WTC11 (cell line): ENCODE measurements around the gene AGAP1. TPM values are rescaled to one million over a fixed set of nuclear protein-coding genes. Genes with fewer than 3 reads are reported as not detected.

Experiments used
- ATAC-seq: fragments of 200-7000 bp; cut with Tn5 transposase; 2 replicates; pipeline ENCODE4 v1.10.0; 2021; ENCODE audit warnings: mild to moderate bottlenecking, moderate library complexity
- CTCF ChIA-PET: fragments of 300-600 bp; sonication (Branson Sonifier 250); formaldehyde crosslinking; loops from one replicate; lab custom pipeline; 2021; ENCODE audit warnings: antibody characterized with exemption; lab: Charles Lee
- POLR2A ChIA-PET: fragments of 350-600 bp; sonication (Branson Sonifier 250); formaldehyde crosslinking; loops from one replicate; lab custom pipeline; 2021; ENCODE audit warnings: antibody characterized with exemption; lab: Charles Lee
- DNase-seq: peaks from one replicate; pipeline ENCODE4 v3.0.0; 2021; ENCODE audit warnings: low spot score
- H3K27ac Mint-ChIP-seq: 2 replicates; pipeline ENCODE4 v1.8.0; 2021; ENCODE audit warnings: mixed read lengths
- H3K27me3 Mint-ChIP-seq: 2 replicates; pipeline ENCODE4 v1.8.0; 2021; ENCODE audit warnings: low read depth, mild to moderate bottlenecking, moderate library complexity, mixed read lengths
- H3K36me3 Mint-ChIP-seq: 2 replicates; pipeline ENCODE4 v1.8.0; 2021; ENCODE audit warnings: mixed read lengths
- H3K4me1 Mint-ChIP-seq: 2 replicates; pipeline ENCODE4 v1.8.0; 2022; ENCODE audit warnings: mixed read lengths
- H3K4me3 Mint-ChIP-seq: 2 replicates; pipeline ENCODE4 v1.8.0; 2021; ENCODE audit warnings: mild to moderate bottlenecking, moderate library complexity, mixed read lengths
- H3K9me3 Mint-ChIP-seq: 2 replicates; pipeline ENCODE4 v1.8.0; 2021; ENCODE audit warnings: mixed read lengths
- ATF1 ChIP-seq: sonication (generic); formaldehyde crosslinking; IDR thresholded peaks from 2 replicates; pipeline ENCODE4 v1.8.1; 2023; ENCODE audit warnings: mild to moderate bottlenecking, moderate library complexity, missing genetic modification reagents
- CBFB ChIP-seq: sonication (generic); formaldehyde crosslinking; IDR thresholded peaks from 2 replicates; pipeline ENCODE4 v1.8.1; 2022; ENCODE audit warnings: mild to moderate bottlenecking, low read depth, missing genetic modification reagents
- CREB1 ChIP-seq: sonication (generic); formaldehyde crosslinking; IDR thresholded peaks from 2 replicates; pipeline ENCODE4 v1.8.0; 2023; ENCODE audit warnings: mild to moderate bottlenecking, missing genetic modification reagents
- E2F5 ChIP-seq: sonication (generic); formaldehyde crosslinking; IDR thresholded peaks from 2 replicates; pipeline ENCODE4 v1.8.1; 2022; ENCODE audit warnings: mild to moderate bottlenecking, moderate library complexity, missing genetic modification reagents
- GABPB1 ChIP-seq: sonication (generic); formaldehyde crosslinking; IDR thresholded peaks from 2 replicates; pipeline ENCODE4 v1.8.1; 2023; ENCODE audit warnings: mild to moderate bottlenecking, missing genetic modification reagents
- IRF2 ChIP-seq: sonication (generic); formaldehyde crosslinking; IDR thresholded peaks from 2 replicates; pipeline ENCODE4 v1.8.0; 2022; ENCODE audit warnings: low read depth, missing genetic modification reagents, borderline replicate concordance
- MXD4 ChIP-seq: fragments of 250-450 bp; sonication (Bioruptor Pico); IDR thresholded peaks from 2 replicates; pipeline ENCODE4 v1.8.0; 2021; ENCODE audit warnings: mild to moderate bottlenecking, moderate library complexity, borderline replicate concordance
- MYBL2 ChIP-seq: sonication (generic); formaldehyde crosslinking; IDR thresholded peaks from 2 replicates; pipeline ENCODE4 v1.8.1; 2023; ENCODE audit warnings: mild to moderate bottlenecking, moderate library complexity, missing genetic modification reagents
- NFE2L1 ChIP-seq: sonication (generic); formaldehyde crosslinking; IDR thresholded peaks from 2 replicates; pipeline ENCODE4 v1.8.1; 2023; ENCODE audit warnings: missing genetic modification reagents
- NFYB ChIP-seq: sonication (generic); formaldehyde crosslinking; conservative IDR thresholded peaks from 2 replicates; pipeline ENCODE4 v1.8.0; 2022; ENCODE audit warnings: low read depth, missing genetic modification reagents
- NR1H2 ChIP-seq: sonication (generic); formaldehyde crosslinking; IDR thresholded peaks from 2 replicates; pipeline ENCODE4 v1.9.0; 2021; ENCODE audit warnings: mild to moderate bottlenecking, moderate library complexity, missing genetic modification reagents
- SMAD3 ChIP-seq: sonication (generic); formaldehyde crosslinking; IDR thresholded peaks from 2 replicates; pipeline ENCODE4 v1.8.0; 2022; ENCODE audit warnings: missing genetic modification reagents, mild to moderate bottlenecking, borderline replicate concordance
- ZNF232 ChIP-seq: sonication (generic); formaldehyde crosslinking; IDR thresholded peaks from 2 replicates; pipeline ENCODE4 v1.8.0; 2022; ENCODE audit warnings: mild to moderate bottlenecking, missing genetic modification reagents
- ZNF416 ChIP-seq: fragments of 250-450 bp; sonication (Bioruptor Pico); IDR thresholded peaks from 2 replicates; pipeline ENCODE4 v1.9.0; 2021; ENCODE audit warnings: mild to moderate bottlenecking, inconsistent platforms
- total RNA-seq: library from RNA; stranded (reverse); gene quantifications from 3 replicates; pipeline ENCODE4 v1.2.3, GENCODE V29; 2021
- TF ChIP-seq, protein P1 (sequence below): sonication (generic); formaldehyde crosslinking; IDR thresholded peaks from 2 replicates; pipeline ENCODE4 v1.8.0; 2023; ENCODE audit warnings: mild to moderate bottlenecking, missing genetic modification reagents
- TF ChIP-seq, protein P2 (sequence below): sonication (generic); formaldehyde crosslinking; IDR thresholded peaks from 2 replicates; pipeline ENCODE4 v1.8.1; 2023; ENCODE audit warnings: mild to moderate bottlenecking, missing genetic modification reagents
- TF ChIP-seq, protein P3 (sequence below): sonication (generic); formaldehyde crosslinking; IDR thresholded peaks from 2 replicates; pipeline ENCODE4 v1.8.1; 2022; ENCODE audit warnings: missing genetic modification reagents, borderline replicate concordance
- TF ChIP-seq, protein P4 (sequence below): sonication (generic); formaldehyde crosslinking; IDR thresholded peaks from 2 replicates; pipeline ENCODE4 v1.8.1; 2023; ENCODE audit warnings: mild to moderate bottlenecking, missing genetic modification reagents, moderate library complexity
- TF ChIP-seq, protein P5 (sequence below): fragments of 250-450 bp; sonication (Bioruptor Pico); IDR thresholded peaks from 2 replicates; pipeline ENCODE4 v1.9.0; 2021; ENCODE audit warnings: mild to moderate bottlenecking

Gene AGAP1
- total RNA-seq, 1 experiment from 2014 or later: 49.3 TPM

DNA sequence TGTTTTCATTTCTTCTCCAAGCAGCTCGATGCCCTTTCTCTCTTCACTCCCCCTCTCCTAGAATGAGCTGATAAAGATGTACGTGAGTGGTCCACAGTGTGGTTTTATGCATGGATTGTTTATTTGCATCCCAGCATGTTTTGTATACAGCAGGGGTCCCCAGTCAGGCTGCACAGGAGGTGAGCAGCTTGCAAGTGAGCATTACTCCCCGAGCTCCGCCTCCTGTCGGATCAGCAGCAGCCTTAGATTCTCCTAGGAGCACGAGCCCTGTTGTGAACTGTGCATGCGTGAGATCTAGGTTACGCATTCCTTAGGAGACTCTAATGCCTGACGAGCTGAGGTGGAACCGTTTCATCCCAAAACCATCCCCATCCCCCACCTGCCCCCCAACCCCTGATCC is 262.6 kb downstream of the AGAP1 start (continued):
- TF ChIP-seq, protein P1, sequence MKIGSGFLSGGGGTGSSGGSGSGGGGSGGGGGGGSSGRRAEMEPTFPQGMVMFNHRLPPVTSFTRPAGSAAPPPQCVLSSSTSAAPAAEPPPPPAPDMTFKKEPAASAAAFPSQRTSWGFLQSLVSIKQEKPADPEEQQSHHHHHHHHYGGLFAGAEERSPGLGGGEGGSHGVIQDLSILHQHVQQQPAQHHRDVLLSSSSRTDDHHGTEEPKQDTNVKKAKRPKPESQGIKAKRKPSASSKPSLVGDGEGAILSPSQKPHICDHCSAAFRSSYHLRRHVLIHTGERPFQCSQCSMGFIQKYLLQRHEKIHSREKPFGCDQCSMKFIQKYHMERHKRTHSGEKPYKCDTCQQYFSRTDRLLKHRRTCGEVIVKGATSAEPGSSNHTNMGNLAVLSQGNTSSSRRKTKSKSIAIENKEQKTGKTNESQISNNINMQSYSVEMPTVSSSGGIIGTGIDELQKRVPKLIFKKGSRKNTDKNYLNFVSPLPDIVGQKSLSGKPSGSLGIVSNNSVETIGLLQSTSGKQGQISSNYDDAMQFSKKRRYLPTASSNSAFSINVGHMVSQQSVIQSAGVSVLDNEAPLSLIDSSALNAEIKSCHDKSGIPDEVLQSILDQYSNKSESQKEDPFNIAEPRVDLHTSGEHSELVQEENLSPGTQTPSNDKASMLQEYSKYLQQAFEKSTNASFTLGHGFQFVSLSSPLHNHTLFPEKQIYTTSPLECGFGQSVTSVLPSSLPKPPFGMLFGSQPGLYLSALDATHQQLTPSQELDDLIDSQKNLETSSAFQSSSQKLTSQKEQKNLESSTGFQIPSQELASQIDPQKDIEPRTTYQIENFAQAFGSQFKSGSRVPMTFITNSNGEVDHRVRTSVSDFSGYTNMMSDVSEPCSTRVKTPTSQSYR (CRISPR knock-in tag): no peak
- TF ChIP-seq, all 79 proteins: peak for 0

DNA sequence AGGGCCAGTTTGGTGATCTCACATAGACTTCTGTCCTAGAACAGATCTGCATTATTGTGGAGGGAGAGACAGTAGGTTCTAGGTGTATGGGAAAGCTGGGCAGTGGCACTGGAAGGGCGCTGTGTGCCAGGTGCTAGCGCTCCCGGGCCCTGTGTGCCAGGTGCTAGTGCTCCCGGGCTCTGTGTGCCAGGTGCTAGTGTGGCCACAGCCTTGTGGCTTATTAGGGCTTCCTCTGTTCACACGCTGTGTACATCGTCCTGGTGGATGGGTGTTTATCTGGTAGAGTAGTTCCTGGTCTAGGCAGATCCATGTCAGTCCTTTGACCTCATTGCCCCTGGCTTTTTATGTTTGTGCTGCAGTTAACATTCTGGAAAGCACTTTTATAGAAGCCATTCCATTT is 263.4 kb downstream of the AGAP1 start:
- POLR2A ChIA-PET: no interaction called here
- TF ChIP-seq MYBL2 (no peak), SMAD3 (CRISPR knock-in tag) (no peak)
- H3K27me3 Mint-ChIP-seq: no peaks in the 10 kb centered on the region
- peaks cover 32% of the 10 kb centered on the region for H3K4me1 Mint-ChIP-seq
- CTCF ChIA-PET: interaction anchor here (1.0 to 3.4 kb wide), 4 partner anchors 9 to 118 kb away, joined by 3 to 20 read pairs (median 12); no protein-coding TSS in a partner anchor
- ATAC-seq (no peak), DNase-seq (no peak)
- no peak overlapping the region for H3K27ac Mint-ChIP-seq
- peaks cover 5% of the 10 kb centered on the region for H3K36me3 Mint-ChIP-seq
- H3K9me3 Mint-ChIP-seq: no peaks in the 10 kb centered on the region
- no peak overlapping the region for H3K4me3 Mint-ChIP-seq

DNA sequence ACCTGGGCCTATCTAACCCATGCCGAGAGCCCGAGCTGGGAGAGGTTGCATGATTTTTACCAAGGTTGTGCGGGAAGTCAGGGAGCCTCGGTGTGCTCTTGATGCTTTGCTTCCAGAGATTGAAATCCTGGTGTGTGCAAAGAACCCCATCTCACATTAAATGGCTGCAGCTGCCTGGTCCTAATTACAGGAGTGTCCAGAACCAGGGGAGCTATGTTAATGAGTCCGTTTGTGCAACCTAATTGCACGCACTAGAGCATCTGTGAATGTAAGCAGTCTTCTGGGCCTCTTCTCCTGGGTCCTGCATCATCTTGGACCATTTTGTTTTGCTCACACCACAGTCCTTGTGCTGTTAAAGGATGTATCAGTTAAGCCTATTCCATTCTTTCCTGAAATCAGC is 263.8 kb downstream of the AGAP1 start:
- no peaks in the 10 kb centered on the region for H3K27me3 Mint-ChIP-seq
- DNase-seq: no peak
- ATAC-seq: no peak
- no peak overlapping the region for H3K4me3 Mint-ChIP-seq
- 0 out of 2 replicates have a peak overlapping the region, but pooled peaks have one; percentile 2 for H3K27ac Mint-ChIP-seq
- H3K4me1 Mint-ChIP-seq: peaks cover 31% of the 10 kb centered on the region
- CTCF ChIA-PET: interaction anchor here (1.0 to 3.4 kb wide), 2 partner anchors 9 to 22 kb away, joined by 3 to 20 read pairs; no protein-coding TSS in a partner anchor
- TF ChIP-seq CBFB: no peak
- no peak for TF ChIP-seq CREB1 (CRISPR knock-in tag)
- no peak for TF ChIP-seq E2F5 (CRISPR knock-in tag)
- TF ChIP-seq ZNF416: no peak
- H3K36me3 Mint-ChIP-seq: peaks cover 7% of the 10 kb centered on the region
- no peaks in the 10 kb centered on the region for H3K9me3 Mint-ChIP-seq
- POLR2A ChIA-PET: no interaction called here

GRCh38 chr2:235762832-235763598 is 269.2 kb downstream of the AGAP1 start:
- no peak overlapping the region for H3K4me3 Mint-ChIP-seq
- peaks cover 12% of the 10 kb centered on the region for H3K36me3 Mint-ChIP-seq
- TF ChIP-seq NR1H2 (CRISPR knock-in tag): no peak
- TF ChIP-seq GABPB1 (CRISPR knock-in tag): no peak
- TF ChIP-seq, protein P2, sequence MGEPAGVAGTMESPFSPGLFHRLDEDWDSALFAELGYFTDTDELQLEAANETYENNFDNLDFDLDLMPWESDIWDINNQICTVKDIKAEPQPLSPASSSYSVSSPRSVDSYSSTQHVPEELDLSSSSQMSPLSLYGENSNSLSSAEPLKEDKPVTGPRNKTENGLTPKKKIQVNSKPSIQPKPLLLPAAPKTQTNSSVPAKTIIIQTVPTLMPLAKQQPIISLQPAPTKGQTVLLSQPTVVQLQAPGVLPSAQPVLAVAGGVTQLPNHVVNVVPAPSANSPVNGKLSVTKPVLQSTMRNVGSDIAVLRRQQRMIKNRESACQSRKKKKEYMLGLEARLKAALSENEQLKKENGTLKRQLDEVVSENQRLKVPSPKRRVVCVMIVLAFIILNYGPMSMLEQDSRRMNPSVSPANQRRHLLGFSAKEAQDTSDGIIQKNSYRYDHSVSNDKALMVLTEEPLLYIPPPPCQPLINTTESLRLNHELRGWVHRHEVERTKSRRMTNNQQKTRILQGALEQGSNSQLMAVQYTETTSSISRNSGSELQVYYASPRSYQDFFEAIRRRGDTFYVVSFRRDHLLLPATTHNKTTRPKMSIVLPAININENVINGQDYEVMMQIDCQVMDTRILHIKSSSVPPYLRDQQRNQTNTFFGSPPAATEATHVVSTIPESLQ (CRISPR knock-in tag): no peak
- no peaks in the 10 kb centered on the region for H3K4me1 Mint-ChIP-seq
- POLR2A ChIA-PET: no interaction called here
- H3K27ac Mint-ChIP-seq: no peak overlapping the region
- DNase-seq: no peak
- no peak for ATAC-seq
- CTCF ChIA-PET: interaction anchor here (0.9 kb wide), 1 partner anchor 16 kb away, joined by 4 read pairs; no protein-coding TSS in a partner anchor
- H3K27me3 Mint-ChIP-seq: no peaks in the 10 kb centered on the region
- no peaks in the 10 kb centered on the region for H3K9me3 Mint-ChIP-seq

- H3K4me1 Mint-ChIP-seq: no peaks in the 10 kb centered on the region
- no peak overlapping the region for H3K4me3 Mint-ChIP-seq
- ChIA-PET CTCF (no interaction called here), POLR2A (no interaction called here)
- DNase-seq: no peak
- H3K9me3 Mint-ChIP-seq: no peaks in the 10 kb centered on the region
- peak overlapping the region; percentile 63; the same call in 1 of the 2 replicates for H3K27ac Mint-ChIP-seq
- no peaks in the 10 kb centered on the region for H3K27me3 Mint-ChIP-seq
- H3K36me3 Mint-ChIP-seq: peaks cover 12% of the 10 kb centered on the region
- no peak for ATAC-seq
- TF ChIP-seq ATF1 (CRISPR knock-in tag) (no peak), IRF2 (CRISPR knock-in tag) (no peak), MXD4 (CRISPR knock-in tag) (no peak), ZNF232 (CRISPR knock-in tag) (no peak), NFYB (CRISPR knock-in tag) (no peak), NFE2L1 (CRISPR knock-in tag) (no peak)
- TF ChIP-seq, protein P3, sequence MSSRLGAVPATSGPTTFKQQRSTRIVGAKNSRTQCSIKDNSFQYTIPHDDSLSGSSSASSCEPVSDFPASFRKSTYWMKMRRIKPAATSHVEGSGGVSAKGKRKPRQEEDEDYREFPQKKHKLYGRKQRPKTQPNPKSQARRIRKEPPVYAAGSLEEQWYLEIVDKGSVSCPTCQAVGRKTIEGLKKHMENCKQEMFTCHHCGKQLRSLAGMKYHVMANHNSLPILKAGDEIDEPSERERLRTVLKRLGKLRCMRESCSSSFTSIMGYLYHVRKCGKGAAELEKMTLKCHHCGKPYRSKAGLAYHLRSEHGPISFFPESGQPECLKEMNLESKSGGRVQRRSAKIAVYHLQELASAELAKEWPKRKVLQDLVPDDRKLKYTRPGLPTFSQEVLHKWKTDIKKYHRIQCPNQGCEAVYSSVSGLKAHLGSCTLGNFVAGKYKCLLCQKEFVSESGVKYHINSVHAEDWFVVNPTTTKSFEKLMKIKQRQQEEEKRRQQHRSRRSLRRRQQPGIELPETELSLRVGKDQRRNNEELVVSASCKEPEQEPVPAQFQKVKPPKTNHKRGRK (CRISPR knock-in tag): no peak
- TF ChIP-seq, protein P4, sequence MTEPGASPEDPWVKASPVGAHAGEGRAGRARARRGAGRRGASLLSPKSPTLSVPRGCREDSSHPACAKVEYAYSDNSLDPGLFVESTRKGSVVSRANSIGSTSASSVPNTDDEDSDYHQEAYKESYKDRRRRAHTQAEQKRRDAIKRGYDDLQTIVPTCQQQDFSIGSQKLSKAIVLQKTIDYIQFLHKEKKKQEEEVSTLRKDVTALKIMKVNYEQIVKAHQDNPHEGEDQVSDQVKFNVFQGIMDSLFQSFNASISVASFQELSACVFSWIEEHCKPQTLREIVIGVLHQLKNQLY (CRISPR knock-in tag): no peak
- TF ChIP-seq, protein P5, sequence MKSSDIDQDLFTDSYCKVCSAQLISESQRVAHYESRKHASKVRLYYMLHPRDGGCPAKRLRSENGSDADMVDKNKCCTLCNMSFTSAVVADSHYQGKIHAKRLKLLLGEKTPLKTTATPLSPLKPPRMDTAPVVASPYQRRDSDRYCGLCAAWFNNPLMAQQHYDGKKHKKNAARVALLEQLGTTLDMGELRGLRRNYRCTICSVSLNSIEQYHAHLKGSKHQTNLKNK (CRISPR knock-in tag): no peak
These were observed 270.0 kb downstream of the AGAP1 start for GRCh38 chr2:235763816-235764215.
